H9 (cell line): ENCODE data around the gene RAI14. TPM values are rescaled to one million over a fixed set of nuclear protein-coding genes. Genes with fewer than 3 reads are reported as not detected.

Experiments used
- DNase-seq: peaks from one replicate; pipeline ENCODE4 v3.0.0-alpha.2; 2017
- H2AFZ ChIP-seq: one replicate; pipeline ENCODE4 v1.6.1; 2013; ENCODE audit warnings: mild to moderate bottlenecking, low read length, control low read depth, moderate library complexity
- H2AK5ac ChIP-seq: 2 replicates; pipeline ENCODE4 v1.6.1; 2013; ENCODE audit warnings: low read length, control low read depth, mixed read lengths; ENCODE audit not compliant: insufficient read length
- H2BK120ac ChIP-seq: one replicate; pipeline ENCODE4 v1.6.1; 2013; ENCODE audit warnings: low read depth, mild to moderate bottlenecking, low read length, control low read depth, inconsistent platforms; ENCODE audit not compliant: poor library complexity, severe bottlenecking
- H2BK12ac ChIP-seq: 2 replicates; pipeline ENCODE4 v1.6.1; 2013; ENCODE audit warnings: low read length, control low read depth, mixed read lengths, low read depth; ENCODE audit not compliant: insufficient read length
- H2BK15ac ChIP-seq: 2 replicates; pipeline ENCODE4 v1.6.1; 2013; ENCODE audit warnings: low read depth, low read length, control low read depth
- H2BK20ac ChIP-seq: one replicate; pipeline ENCODE4 v1.6.1; 2013; ENCODE audit warnings: low read depth, mild to moderate bottlenecking, low read length, control low read depth, inconsistent platforms; ENCODE audit not compliant: poor library complexity, severe bottlenecking
- H2BK5ac ChIP-seq: 2 replicates; pipeline ENCODE4 v1.6.1; 2013; ENCODE audit warnings: low read length, control low read depth, mixed read lengths; ENCODE audit not compliant: insufficient read length
- H3K14ac ChIP-seq: 2 replicates; pipeline ENCODE4 v1.6.1; 2013; ENCODE audit warnings: low read length, control low read depth; ENCODE audit not compliant: insufficient read depth
- H3K18ac ChIP-seq: 2 replicates; pipeline ENCODE4 v1.6.1; 2013; ENCODE audit warnings: low read depth, mild to moderate bottlenecking, mixed read lengths, low read length, control low read depth; ENCODE audit not compliant: insufficient read length
- H3K23ac ChIP-seq: 2 replicates; pipeline ENCODE4 v1.6.1; 2013; ENCODE audit warnings: low read length, control low read depth, mixed read lengths, low read depth; ENCODE audit not compliant: insufficient read length
- H3K23me2 ChIP-seq: 2 replicates; pipeline ENCODE4 v1.6.1; 2013; ENCODE audit warnings: low read depth, mild to moderate bottlenecking, mixed read lengths, low read length, control low read depth; ENCODE audit not compliant: insufficient read length, poor library complexity, severe bottlenecking
- H3K27ac ChIP-seq: 2 replicates; pipeline ENCODE4 v1.5.1; 2013; ENCODE audit warnings: low read length, control low read depth, mixed read lengths, low read depth; ENCODE audit not compliant: insufficient read length
- H3K27me3 ChIP-seq: 2 replicates; pipeline ENCODE4 v1.6.1; 2013; ENCODE audit warnings: low read length, control low read depth, inconsistent platforms; ENCODE audit not compliant: insufficient read depth
- H3K4ac ChIP-seq: 2 replicates; pipeline ENCODE4 v1.6.1; 2013; ENCODE audit warnings: low read depth, mild to moderate bottlenecking, control low read depth, inconsistent platforms, low read length, moderate library complexity
- H3K4me1 ChIP-seq: 2 replicates; pipeline ENCODE4 v1.6.1; 2013; ENCODE audit warnings: low read length, control low read depth, inconsistent platforms; ENCODE audit not compliant: insufficient read depth
- H3K4me2 ChIP-seq: 2 replicates; pipeline ENCODE4 v1.6.1; 2013; ENCODE audit warnings: low read length, control low read depth, mixed read lengths; ENCODE audit not compliant: insufficient read length, insufficient read depth
- H3K56ac ChIP-seq: 2 replicates; pipeline ENCODE4 v1.6.1; 2013; ENCODE audit warnings: low read depth, mild to moderate bottlenecking, mixed read lengths, low read length, control low read depth; ENCODE audit not compliant: insufficient read length
- H3K79me1 ChIP-seq: 2 replicates; pipeline ENCODE4 v1.6.1; 2013; ENCODE audit warnings: low read depth, mild to moderate bottlenecking, moderate library complexity, low read length, control low read depth, inconsistent platforms; ENCODE audit not compliant: insufficient read depth, poor library complexity, severe bottlenecking
- H3K79me2 ChIP-seq: 2 replicates; pipeline ENCODE4 v1.6.1; 2013; ENCODE audit warnings: low read length, control low read depth, inconsistent platforms; ENCODE audit not compliant: insufficient read depth
- H3K9ac ChIP-seq: 2 replicates; pipeline ENCODE4 v1.6.1; 2013; ENCODE audit warnings: low read length, control low read depth, mixed read lengths; ENCODE audit not compliant: insufficient read length; ENCODE audit errors: extremely low read depth
- H3K9me3 ChIP-seq: one replicate; pipeline ENCODE4 v1.6.1; 2013; ENCODE audit warnings: low read depth, low read length, inconsistent platforms; ENCODE audit not compliant: control insufficient read depth
- H3T11ph ChIP-seq: one replicate; pipeline ENCODE4 v1.6.1; 2013; ENCODE audit warnings: mild to moderate bottlenecking, low read length, control low read depth, inconsistent platforms
- H4K20me1 ChIP-seq: one replicate; pipeline ENCODE4 v1.6.1; 2013; ENCODE audit not compliant: control insufficient read depth, insufficient read length, insufficient read depth
- H4K5ac ChIP-seq: 2 replicates; pipeline ENCODE4 v1.6.1; 2013; ENCODE audit warnings: low read depth, mild to moderate bottlenecking, mixed read lengths, low read length, control low read depth; ENCODE audit not compliant: insufficient read length
- H4K8ac ChIP-seq: replicated peaks from 2 replicates; pipeline ENCODE4 v1.6.1; 2013; ENCODE audit warnings: low read length, control low read depth, mixed read lengths, low read depth; ENCODE audit not compliant: insufficient read length
- H4K91ac ChIP-seq: 2 replicates; pipeline ENCODE4 v1.6.1; 2013; ENCODE audit warnings: low read depth, mild to moderate bottlenecking, moderate library complexity, mixed read lengths, low read length, control low read depth; ENCODE audit not compliant: insufficient read length
- H3K27ac Mint-ChIP-seq, 3 experiments: 2 replicates in 2 of 3; 3 replicates in 1 of 3; pipeline ENCODE4 v1.8.0; 2020 to 2021; ENCODE audit warnings: mixed read lengths in 3 of 3, mild to moderate bottlenecking in 1 of 3, moderate library complexity in 1 of 3
- H3K27me3 Mint-ChIP-seq: 2 replicates; pipeline ENCODE4 v1.8.0; 2021; ENCODE audit warnings: low read depth, mild to moderate bottlenecking, moderate library complexity, mixed read lengths
- H3K36me3 Mint-ChIP-seq, 3 experiments: 2 replicates in 2 of 3; 3 replicates in 1 of 3; pipeline ENCODE4 v1.8.0; 2020 to 2021; ENCODE audit warnings: low read depth in 3 of 3, mixed read lengths in 3 of 3; ENCODE audit not compliant: insufficient read depth in 1 of 3
- H3K4me1 Mint-ChIP-seq, 2 experiments: 2 replicates each; pipeline ENCODE4 v1.8.0; 2020; ENCODE audit warnings: mixed read lengths in 2 of 2
- H3K4me3 Mint-ChIP-seq, 2 experiments: 2 replicates in 1 of 2; 3 replicates in 1 of 2; pipeline ENCODE4 v1.8.0; 2020 to 2021; ENCODE audit warnings: mild to moderate bottlenecking in 2 of 2, mixed read lengths in 2 of 2, moderate library complexity in 1 of 2
- H3K9me3 Mint-ChIP-seq, 2 experiments: 2 replicates in 1 of 2; 3 replicates in 1 of 2; pipeline ENCODE4 v1.8.0; 2020; ENCODE audit warnings: mild to moderate bottlenecking in 2 of 2, mixed read lengths in 2 of 2, moderate library complexity in 1 of 2
- CTCF ChIP-seq: fragments of 200-600 bp; sonication (generic); conservative IDR thresholded peaks from 3 replicates; pipeline ENCODE4 v1.8.0; 2021; ENCODE audit warnings: antibody characterized with exemption, mild to moderate bottlenecking
- WGBS: extraction: QIAGEN DNeasy Blood & Tissue Kit; methylation state at CpG from one replicate; pipeline ENCODE4 v1.1.7; 2013; ENCODE audit warnings: missing lambda C conversion rate, low lambda C conversion rate, mixed read lengths; ENCODE audit not compliant: insufficient read length; ENCODE audit errors: extremely low coverage; 5-methylcytosine and 5-hydroxymethylcytosine counted together
- total RNA-seq: library from RNA; stranded (reverse); gene quantifications from 2 replicates; pipeline ENCODE4 v1.2.1, GENCODE V29; 2021

The RAI14 gene
- total RNA-seq, 1 experiment from 2014 or later: 127 TPM

- H2AK5ac ChIP-seq: no peak overlapping the region
- no peak for DNase-seq
- Mint-ChIP-seq H3K27ac (no peak overlapping the region), H3K4me1 (peaks cover 18% of the 10 kb centered on the region in 2 experiments), H3K36me3 (no peaks in the 10 kb centered on the region), H3K27me3 (no peaks in the 10 kb centered on the region), H3K4me3 (no peak overlapping the region), H3K9me3 (no peaks in the 10 kb centered on the region)
- H3K23me2 ChIP-seq: no peaks in the 10 kb centered on the region
- no peak overlapping the region for H3T11ph ChIP-seq
- H3K9ac ChIP-seq: no peak overlapping the region
- no peak overlapping the region for H3K4me2 ChIP-seq
- no peaks in the 10 kb centered on the region; the same call in 1 of the 2 replicates for H3K4me1 ChIP-seq
- H3K27ac ChIP-seq: no peak overlapping the region
- H4K20me1 ChIP-seq: no peaks in the 10 kb centered on the region
- no peak overlapping the region for H2AFZ ChIP-seq
- no CpG with 5 or more reads among the region's 1 CpG for WGBS
- H3K27me3 ChIP-seq: no peaks in the 10 kb centered on the region
- H3K4ac ChIP-seq: no peak overlapping the region
- H2BK20ac ChIP-seq: no peak overlapping the region
- no peak overlapping the region for H2BK5ac ChIP-seq
- no peak overlapping the region for H2BK12ac ChIP-seq
- H3K56ac ChIP-seq: no peak overlapping the region
- H3K23ac ChIP-seq: no peak overlapping the region
- H3K14ac ChIP-seq: no peak overlapping the region
- no peak overlapping the region for H3K18ac ChIP-seq
- H4K91ac ChIP-seq: no peak overlapping the region
- no peaks in the 10 kb centered on the region for H3K79me2 ChIP-seq
- H2BK120ac ChIP-seq: no peak overlapping the region
- no peak for TF ChIP-seq CTCF
- H3K79me1 ChIP-seq: no peaks in the 10 kb centered on the region
- H4K5ac ChIP-seq: no peak overlapping the region
- H2BK15ac ChIP-seq: no peak overlapping the region
- H3K9me3 ChIP-seq: no peaks in the 10 kb centered on the region
- H4K8ac ChIP-seq: no peak overlapping the region
Measured at GRCh38 chr5:34869256-34869655, 213.1 kb downstream of the RAI14 start.
